ENCODE results near the gene ATP1A1.
A peak's percentile ranks its signal among the peaks of the same experiment; 100 is the strongest.

Gene ATP1A1

DNA sequence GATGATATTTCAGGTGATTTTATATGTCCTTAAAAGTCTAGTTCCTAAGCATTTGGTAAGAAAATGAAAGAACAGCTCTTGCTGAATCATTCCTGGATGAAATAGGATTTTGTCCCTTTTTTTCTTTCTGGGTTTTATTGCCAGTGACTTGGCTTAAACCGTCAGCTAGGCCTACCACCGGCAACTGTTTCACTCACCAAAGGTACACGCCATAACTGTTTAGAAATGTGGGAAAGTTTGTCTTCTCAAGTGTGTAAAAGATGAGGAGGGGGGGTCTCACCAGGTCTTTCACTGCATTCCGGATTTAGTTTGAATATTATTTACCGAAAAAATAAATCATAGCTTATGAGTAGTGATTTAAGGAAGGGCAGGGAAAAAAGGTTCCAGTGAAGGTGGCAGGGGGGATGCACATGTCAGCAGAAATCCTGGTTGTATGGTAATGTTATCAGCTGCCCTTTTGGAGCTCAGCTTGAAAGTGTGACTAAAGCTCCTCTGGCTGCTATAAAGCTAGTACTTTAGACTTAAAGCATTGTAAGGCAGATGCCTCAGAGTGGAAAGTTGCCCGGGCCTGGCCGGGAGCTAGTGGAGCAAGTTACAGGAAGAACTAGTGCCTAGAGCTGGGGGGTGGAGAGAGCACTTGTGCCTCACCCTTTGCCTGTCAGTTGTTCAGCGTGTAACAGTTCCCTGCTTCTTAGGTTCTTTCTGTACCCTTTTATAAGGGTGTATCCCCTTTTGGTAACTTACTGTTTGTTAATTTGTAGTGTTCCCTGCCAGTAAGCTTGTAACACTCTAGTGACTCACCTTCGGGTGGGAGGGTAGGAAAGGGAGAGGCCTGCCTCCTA, 3.1 kb downstream of the ATP1A1 start:
- DNase-seq (ENCODE audit: extremely low read depth, low read depth) = no peak

DNA sequence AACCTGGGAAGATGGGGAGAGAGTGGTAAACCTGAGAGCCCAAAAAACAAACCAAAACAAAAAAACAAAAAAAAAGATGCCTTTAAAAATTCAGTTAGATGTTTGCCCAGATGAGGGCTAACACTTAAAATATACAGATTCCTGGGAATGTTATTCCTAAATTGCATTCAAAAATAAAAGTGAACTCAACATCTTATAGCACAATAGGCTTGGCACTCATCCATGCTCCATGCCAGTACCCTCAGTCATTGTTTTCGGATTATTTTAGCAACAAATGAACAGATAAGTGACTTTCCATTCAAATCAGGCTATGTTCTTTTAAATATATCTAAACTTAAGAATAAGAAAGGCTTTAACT, 3.7 kb downstream of the ATP1A1 start:
- no peak for DNase-seq (ENCODE audit: extremely low read depth, low read depth)
- TF ChIP-seq CTCF (IDR thresholded peaks at IDR 0.05; ENCODE audit: low read depth, low read length) = no peak

More for the DNA sequence above, 3.1 kb downstream of the ATP1A1 start:
- TF ChIP-seq CTCF (IDR thresholded peaks at IDR 0.05; ENCODE audit: low read depth, low read length) = no peak

GRCh38 chr1:116377541-116378529, 4.8 kb downstream of the ATP1A1 start:
- DNase-seq (ENCODE audit: extremely low read depth, low read depth) = peak; percentile 66
- TF ChIP-seq CTCF (IDR thresholded peaks at IDR 0.05; ENCODE audit: low read depth, low read length) = no peak

DNA sequence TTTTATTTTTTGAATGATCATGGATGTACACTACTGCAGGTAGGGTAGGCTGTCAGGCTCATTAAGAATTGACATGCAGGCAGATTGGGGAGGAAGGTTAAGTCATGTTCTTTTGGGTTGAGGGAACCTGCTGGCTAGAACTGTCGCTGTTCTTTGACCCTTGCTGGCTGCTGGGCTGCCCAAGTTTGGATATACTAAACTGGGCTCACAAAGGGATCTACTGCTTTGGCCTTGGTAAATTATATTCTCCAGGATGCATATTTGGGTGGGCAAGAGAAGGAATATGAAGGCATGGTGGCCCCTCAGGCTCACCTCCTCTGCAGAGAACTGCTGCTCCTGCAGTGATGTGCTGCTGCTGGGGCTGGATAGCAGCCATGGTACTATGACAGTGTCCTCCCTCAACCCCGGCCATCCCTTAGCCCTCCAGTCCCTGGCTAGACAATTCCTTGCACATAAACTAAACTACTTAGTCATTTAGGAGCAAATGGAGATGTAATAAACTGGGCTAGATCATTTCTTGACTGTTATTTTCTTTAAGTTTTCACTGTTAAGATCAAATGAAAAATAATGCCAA, 6.1 kb downstream of the ATP1A1 start:
- no peak for TF ChIP-seq CTCF (IDR thresholded peaks at IDR 0.05; ENCODE audit: low read depth, low read length)
- DNase-seq (ENCODE audit: extremely low read depth, low read depth) = no peak

DNA sequence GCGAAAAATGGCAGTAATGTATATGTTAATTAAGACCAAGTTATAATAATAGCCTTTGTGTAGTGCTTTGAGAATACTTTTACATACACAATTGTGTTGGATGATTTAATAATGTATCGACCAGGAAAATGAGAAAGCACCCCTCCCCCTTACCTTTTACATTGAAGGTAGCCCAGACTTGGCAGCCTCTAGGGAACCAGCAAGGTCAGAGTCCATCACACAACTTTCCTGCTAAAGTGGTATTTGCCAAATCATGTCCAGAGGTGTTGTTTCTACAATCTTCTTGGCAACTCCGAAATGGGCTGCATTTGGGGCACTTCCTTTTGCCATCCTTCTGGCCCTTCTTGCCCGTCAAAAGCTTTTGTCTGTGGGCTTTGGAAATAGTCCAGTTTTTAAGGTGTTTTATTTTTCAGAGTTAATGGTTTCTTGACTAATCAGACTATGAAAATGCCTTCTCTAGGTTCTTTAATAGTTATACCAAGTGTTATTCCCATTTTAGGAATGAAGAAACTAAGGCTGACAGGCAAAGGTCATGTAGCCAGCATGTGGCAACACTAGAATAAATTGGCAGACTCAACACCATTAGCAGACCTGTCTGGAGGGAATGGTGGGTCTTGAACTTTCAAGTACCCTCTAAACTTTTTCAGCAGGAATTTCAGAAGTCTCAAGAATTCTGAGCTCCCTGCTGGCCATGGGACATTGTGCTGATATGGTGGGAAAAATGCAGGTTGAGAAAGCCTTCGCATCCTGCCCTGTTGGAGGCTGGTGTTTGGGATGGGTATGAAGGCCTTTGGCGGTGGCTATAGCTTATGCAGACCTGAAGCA, 6.8 kb downstream of the ATP1A1 start:
- DNase-seq (ENCODE audit: extremely low read depth, low read depth) = no peak
- TF ChIP-seq CTCF (IDR thresholded peaks at IDR 0.05; ENCODE audit: low read depth, low read length) = no peak

GRCh38 chr1:116380499-116381242, 7.6 kb downstream of the ATP1A1 start:
- DNase-seq (ENCODE audit: extremely low read depth, low read depth) = no peak
- TF ChIP-seq CTCF (IDR thresholded peaks at IDR 0.05; ENCODE audit: low read depth, low read length) = no peak

All from AG09319 (cell line).